ENCODE measurements around the gene CLDN5. TPM values are rescaled to one million over a fixed set of nuclear protein-coding genes. Genes with fewer than 3 reads are reported as not detected.
A peak's percentile ranks its signal among the peaks of the same experiment; 100 is the strongest.

CLDN5 gene
- polyA plus RNA-seq, 4 donors = 19.4 to 39.7 (median 21.4) TPM

GRCh38 chr22:19523240-19524169 is 705 bp downstream of the CLDN5 start:
- DNase-seq (ENCODE audit: low read depth in 4 of 4, low spot score in 3 of 4) = no peak

DNA sequence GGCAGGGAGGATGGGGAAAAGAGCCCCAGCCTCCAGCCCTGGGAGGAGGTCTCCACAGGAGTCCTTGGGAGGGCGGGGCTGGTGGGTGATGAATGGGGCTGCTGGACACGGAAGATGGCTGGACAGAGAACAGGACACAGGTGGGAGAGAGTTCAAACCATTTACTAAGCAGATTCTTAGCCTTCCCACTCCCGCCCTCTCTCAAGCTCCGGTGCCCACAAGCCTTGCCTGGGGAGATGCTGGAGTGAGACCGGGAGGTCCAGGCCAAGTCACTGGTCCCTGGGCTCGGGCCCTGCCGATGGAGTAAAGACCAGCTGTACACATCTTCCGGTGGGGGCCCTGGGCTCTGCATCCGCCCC is 1.4 kb downstream of the CLDN5 start:
- DNase-seq (ENCODE audit: low read depth in 4 of 4, low spot score in 3 of 4) = no peak

DNA sequence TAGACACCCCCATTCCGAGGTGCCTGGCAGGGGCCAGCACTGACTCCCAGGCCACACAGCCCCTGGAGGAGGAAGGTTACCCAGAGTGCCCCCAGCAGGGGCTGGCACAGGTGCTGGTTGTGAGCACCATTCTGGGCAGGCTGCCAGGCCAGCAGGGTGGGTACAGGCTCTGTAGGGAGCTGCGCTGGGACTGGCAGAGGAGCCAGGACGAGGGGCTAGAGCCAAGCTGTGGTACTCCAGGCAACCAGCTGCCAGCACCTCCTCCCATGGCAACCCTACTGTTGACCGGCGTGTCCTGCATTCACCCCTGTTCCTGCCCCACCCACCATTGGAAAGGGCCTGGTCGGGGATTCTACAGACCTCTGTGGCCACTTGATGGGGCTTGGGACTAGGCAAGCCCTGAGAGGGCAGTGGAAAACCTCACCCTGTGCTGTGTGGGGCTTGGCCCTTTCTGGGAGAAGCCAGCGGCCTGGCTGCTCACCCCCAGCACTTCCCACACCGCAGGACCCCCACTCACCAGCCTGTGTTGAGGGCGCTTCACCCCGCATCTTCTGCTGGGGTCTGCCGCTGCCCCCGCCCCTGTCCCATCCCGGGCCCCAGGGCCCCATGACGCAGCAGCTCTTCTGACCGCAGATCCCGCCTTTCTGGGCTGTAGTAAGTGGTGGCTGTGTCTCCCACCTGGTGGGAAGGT is 1.9 kb downstream of the CLDN5 start:
- DNase-seq (ENCODE audit: low read depth in 4 of 4, low spot score in 3 of 4) = no peak

DNA sequence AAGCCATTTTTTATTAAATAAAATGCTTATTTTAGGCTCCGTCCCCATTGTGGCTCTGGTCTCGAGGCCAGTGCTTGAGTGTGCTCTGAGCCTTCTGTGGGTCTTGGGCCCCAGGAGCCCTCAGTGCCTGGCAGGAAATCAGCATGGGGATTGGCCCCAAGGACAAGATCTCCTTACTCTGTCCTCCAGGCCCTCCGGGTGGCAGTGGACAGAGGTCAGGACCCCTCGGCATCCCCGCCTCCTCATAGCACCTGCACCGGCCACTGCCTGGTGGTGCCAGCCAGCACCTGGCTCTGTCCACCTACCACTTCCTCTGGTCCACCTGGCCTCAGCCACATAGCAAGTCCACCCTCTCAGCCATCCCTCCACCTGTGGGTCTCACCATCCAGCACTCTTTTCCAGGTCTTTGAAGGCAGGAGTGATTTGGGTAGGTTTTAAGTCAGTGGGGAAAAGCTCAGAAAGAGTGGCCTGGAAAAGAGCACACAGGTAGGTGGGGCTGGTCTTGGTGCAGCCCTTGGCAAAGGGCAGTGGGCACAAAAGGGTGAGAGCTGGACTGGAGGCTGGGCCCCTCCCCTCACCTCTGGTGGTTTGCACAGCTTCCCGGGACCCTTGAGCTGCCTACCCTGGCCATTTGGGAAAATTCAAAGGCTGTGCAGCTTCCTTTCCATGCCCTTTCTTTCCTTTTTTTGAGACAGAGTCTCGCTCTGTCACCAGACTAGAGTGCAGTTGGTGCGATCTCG is 3.5 kb downstream of the CLDN5 start:
- no peak for DNase-seq (ENCODE audit: low read depth in 4 of 4, low spot score in 3 of 4)

DNA sequence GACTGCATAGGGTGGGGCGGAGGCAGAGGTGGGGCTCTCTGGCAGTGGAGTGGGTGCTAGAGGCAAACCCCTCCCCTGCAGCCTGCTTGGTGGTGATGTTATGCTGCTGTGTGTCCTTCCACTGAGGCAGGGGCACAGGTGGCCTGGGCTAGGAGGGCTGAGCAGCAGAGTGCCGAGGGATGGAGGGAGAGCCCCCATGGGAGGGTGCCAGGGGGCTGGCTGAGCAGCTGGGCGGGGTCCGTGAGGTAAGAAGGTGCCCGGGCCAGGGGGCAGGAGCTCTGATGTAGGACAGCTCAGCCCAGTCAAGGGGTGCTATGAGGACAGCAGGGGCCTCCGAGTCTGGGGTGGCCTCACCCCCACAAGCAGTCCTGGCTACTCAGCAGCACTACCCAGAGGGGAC is 4.2 kb downstream of the CLDN5 start:
- no peak for DNase-seq (ENCODE audit: low read depth in 4 of 4, low spot score in 3 of 4)

DNA sequence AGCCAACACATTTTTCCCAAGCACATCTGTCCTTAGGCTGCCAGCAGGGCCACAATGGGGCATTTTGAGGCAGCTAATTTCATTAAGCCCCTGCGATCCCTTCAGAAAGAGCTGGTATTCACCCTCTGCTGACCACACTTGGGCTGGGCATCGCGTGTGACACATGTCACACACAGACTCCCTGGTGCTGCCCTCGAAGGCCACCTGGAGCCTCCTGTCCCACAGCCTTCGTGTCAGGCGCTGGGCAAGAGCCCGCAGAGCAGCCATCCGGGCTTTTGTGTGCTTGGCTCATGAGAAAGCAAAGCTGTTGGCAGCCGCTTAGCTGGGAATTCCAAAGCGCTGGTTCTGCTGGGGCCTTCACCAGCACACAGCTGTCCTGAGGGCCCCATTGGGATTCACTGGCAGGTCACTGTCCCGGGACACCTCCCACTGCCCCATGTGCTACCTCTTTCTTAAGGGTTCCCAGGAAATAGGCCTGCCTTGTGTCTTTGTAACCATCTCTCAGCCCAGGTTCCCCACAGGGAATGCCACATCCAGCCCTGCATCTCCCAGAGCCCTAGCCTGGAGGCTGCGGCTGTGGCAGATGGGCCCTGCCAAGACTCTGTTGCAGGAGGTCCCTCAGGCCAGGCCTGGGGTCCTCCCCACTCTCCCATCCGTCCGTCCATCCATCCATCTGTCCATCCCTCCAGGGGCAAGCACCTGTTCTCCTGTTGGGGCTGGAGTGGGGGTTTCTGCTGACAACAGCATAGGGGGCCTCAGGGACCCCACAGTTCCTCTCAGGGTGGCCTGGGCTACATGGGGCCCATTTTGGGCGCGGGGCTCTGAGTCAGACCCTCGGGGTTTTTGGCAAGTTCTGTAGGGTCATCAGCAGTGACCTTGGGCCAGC is 4.9 kb downstream of the CLDN5 start:
- DNase-seq (ENCODE audit: low read depth in 4 of 4, low spot score in 3 of 4) = no peak

- DNase-seq (ENCODE audit: low read depth in 4 of 4, low spot score in 3 of 4) = peak in 1 of 4 donors; percentile 47
Measured at GRCh38 chr22:19518635-19519034, 5.6 kb downstream of the CLDN5 start.

DNA sequence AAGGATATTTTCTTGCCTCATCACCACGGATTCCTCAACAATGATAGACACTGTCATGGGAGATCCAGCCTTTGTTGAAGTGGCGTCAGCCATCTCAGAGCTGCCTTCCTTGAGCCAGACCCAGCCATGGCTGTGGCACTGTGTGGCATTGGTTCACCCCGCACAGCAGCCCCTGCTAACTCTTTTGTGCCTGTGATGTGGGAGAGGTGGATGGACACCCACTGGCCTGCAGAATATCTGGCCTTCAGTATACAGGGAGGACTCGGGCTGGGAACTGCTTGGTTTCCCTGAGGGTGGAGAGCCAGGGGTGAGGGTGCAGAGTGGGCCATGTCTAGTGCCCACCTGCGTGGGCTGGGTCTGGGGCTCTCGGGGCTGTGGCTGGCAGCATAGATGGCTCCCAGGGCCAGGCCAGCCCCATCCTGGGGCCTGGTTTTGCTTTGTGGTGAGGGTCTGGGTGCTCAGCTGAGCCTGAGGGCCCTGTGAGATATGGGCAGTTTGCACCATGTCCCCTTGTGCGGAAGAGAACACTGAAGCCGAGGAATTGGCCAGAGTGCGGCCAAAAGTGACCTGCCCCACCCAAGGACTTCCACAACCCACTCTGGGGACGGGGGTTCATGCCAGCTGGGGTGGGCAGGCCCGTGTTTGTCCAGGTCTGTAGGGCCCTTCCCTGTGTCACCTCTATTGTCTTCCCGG is 6.1 kb downstream of the CLDN5 start:
- no peak for DNase-seq (ENCODE audit: low read depth in 4 of 4, low spot score in 3 of 4)

DNA sequence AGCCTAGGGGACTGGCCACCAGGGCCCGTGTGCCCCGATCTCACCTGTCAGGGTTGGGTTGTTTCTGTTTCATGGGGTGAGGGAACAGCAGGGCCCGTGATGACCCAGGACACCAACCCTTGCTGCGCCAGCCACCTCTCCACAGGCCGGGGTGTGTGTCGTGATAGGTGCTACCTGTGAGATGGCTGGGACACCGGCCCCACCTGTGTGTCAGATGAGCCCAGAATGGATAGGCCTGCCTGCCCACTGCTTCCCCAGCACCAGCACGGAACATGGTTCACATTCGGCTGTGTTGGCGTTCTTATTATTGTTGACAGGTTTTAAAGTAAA is 7.1 kb downstream of the CLDN5 start:
- DNase-seq (ENCODE audit: low read depth in 4 of 4, low spot score in 3 of 4) = no peak

GRCh38 chr22:19516378-19517170 is 7.6 kb downstream of the CLDN5 start:
- no peak for DNase-seq (ENCODE audit: low read depth in 4 of 4, low spot score in 3 of 4)

GRCh38 chr22:19515654-19516377 is 8.4 kb downstream of the CLDN5 start:
- DNase-seq (ENCODE audit: low read depth in 4 of 4, low spot score in 3 of 4) = no peak

DNA sequence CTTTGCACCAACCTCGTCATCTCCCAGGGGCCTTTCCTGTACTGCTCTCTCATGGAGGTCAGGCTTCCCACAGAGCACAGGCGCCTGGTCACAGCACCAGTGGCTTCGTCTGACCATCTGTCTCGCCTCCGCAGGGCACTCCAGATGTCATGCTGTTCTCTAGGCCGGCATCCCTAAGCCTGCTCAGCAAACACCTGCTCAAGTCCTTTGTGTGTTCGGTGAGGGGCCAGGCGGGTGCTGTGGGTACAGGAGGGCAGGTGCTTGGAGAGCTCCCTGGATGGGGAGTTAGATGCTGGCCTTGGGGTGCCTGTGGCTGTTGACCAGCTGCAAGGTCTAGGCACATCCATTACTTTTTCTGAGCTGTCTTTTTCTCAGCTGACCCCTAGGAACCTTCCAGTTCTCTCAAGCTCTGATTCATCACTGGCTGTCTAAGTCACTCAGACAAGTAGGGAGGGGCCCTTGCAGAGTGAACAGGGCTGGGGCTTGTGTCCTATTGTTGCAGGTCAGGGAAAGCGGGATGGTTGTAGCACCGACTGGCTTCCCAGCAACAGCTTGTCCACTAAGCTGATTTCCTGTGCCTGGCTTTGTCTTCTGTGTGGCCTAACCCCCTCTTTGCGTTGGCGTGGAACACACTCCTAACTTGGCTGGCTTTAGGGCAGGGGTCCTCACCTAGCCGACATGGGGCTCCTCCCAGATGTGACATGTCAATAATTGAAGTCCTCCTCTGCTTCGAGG is 9.2 kb downstream of the CLDN5 start:
- DNase-seq (ENCODE audit: low read depth in 4 of 4, low spot score in 3 of 4) = no peak

- DNase-seq (ENCODE audit: low read depth in 4 of 4, low spot score in 3 of 4) = no peak
Measured at GRCh38 chr22:19513823-19514222, 10.4 kb downstream of the CLDN5 start.

DNA sequence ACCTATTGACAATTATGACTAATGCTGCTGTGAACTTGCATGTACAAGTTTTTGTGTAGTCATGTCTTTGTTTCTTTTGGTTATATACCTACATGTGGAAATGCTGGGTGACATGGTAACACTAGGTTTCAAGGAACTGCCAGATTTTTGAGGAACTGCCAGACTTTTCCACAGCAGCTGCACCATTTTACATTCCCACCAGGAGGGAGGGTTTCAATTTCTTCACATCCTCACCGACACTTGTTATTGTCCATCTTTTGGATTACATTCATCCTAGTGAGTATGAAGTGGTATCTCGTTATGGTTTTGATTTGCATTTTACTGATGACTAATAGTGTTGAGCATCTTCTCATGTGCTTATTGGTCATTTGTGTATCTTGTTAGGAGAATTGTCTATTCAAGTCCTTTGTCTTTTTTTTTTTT is 13.3 kb downstream of the CLDN5 start:
- DNase-seq (ENCODE audit: low read depth in 4 of 4, low spot score in 3 of 4) = no peak

DNA sequence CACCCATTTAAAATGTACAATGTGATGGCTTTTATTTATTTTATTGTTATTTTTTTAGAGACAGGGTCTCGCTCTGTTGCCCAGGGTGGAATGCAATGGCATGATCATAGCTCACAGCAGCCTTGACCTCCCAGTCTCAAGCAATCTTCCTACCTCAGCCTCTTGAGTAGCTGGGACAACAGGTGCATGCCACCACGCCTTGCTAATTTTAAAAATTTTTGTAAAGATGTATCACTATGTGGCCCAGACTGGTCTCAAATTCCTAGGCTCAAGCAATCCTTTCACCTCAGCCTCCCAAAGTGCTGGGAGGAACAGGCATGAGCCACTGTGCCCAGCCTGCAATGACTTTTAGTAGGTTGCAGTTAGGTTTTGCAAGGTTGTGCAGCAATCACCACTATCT is 14.3 kb downstream of the CLDN5 start:
- no peak for DNase-seq (ENCODE audit: low read depth in 4 of 4, low spot score in 3 of 4)

- DNase-seq (ENCODE audit: low read depth in 4 of 4, low spot score in 3 of 4) = no peak
Measured at GRCh38 chr22:19509191-19509590, 15.0 kb downstream of the CLDN5 start.

DNA sequence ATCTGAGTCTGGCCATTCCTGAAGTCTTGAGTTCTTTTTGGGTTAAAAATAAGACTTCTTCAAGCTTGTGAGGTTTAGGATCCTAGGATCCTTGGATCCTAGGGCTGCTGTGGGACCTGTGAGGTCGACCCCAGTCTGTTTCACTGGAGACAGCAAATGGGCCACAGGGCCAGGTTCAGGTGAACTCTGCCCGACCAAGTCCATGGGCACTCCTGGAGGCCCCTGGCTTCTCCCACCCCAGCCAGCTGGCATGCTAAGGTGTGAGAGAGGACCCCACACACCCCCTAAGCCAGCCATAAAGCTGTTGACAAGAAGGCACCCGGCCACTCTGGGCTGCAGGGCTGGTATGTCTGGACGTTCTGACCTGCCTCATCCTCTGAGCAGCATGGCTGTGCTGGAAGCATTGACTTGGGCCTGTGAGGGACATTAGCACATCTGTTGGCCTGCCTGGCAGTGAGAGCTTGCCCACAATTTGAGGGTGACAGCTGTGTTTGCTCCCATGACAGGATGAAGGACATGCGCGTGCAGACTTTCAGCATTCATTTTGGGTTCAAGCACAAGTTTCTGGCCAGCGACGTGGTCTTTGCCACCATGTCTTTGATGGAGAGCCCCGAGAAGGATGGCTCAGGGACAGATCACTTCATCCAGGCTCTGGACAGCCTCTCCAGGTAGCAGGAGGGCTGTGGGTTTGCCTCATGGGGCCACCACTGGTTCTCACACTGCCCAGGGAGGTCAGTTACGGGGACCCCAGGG is 16.0 kb downstream of the CLDN5 start:
- no peak for DNase-seq (ENCODE audit: low read depth in 4 of 4, low spot score in 3 of 4)
